T-helper 2 cell treated with Interferon-gamma antibody and Interleukin-4, amounts not matched to agents 5 μg/mL and 100 μg/mL, for 36 hours (primary cell): ENCODE measurements around the gene EMID1.
A peak's percentile ranks its signal among the peaks of the same experiment; 100 is the strongest.
"Not testable (repeated sequence)": the region's sequence is repeated elsewhere in the genome, so short reads cannot be mapped to it uniquely, and the experiment has no call there.

ENCODE experiments used
- DNase-seq: peaks from one replicate; pipeline ENCODE4 v3.0.0; 2021; ENCODE audit warnings: low spot score
- H3K27ac Mint-ChIP-seq: one replicate; pipeline ENCODE4 v1.8.0; 2021; ENCODE audit warnings: mild to moderate bottlenecking, mixed read lengths
- H3K27me3 Mint-ChIP-seq: one replicate; pipeline ENCODE4 v1.8.0; 2021; ENCODE audit warnings: low read depth, mixed read lengths
- H3K36me3 Mint-ChIP-seq: one replicate; pipeline ENCODE4 v1.8.0; 2021; ENCODE audit warnings: low read depth, mixed read lengths
- H3K4me1 Mint-ChIP-seq: one replicate; pipeline ENCODE4 v1.8.0; 2021; ENCODE audit warnings: low read depth, mixed read lengths
- H3K4me3 Mint-ChIP-seq: one replicate; pipeline ENCODE4 v1.8.0; 2022; ENCODE audit warnings: mild to moderate bottlenecking, moderate library complexity, mixed read lengths
- H3K9me3 Mint-ChIP-seq: one replicate; pipeline ENCODE4 v1.8.0; 2021; ENCODE audit warnings: mixed read lengths

Gene EMID1

GRCh38 chr22:29224121-29224858 lies 18.6 kb downstream of the EMID1 start:
- H3K36me3 Mint-ChIP-seq, result no peaks in the 10 kb centered on the region
- no peak for DNase-seq
- no peaks in the 10 kb centered on the region for H3K27me3 Mint-ChIP-seq
- no peak overlapping the region for H3K27ac Mint-ChIP-seq
- H3K4me1 Mint-ChIP-seq, result no peaks in the 10 kb centered on the region
- H3K4me3 Mint-ChIP-seq, result no peak overlapping the region
- no peaks in the 10 kb centered on the region for H3K9me3 Mint-ChIP-seq

- no peak overlapping the region for H3K4me3 Mint-ChIP-seq
- no peaks in the 10 kb centered on the region for H3K36me3 Mint-ChIP-seq
- no peaks in the 10 kb centered on the region for H3K9me3 Mint-ChIP-seq
- no peak overlapping the region for H3K27ac Mint-ChIP-seq
- DNase-seq, result no peak
- no peaks in the 10 kb centered on the region for H3K4me1 Mint-ChIP-seq
- H3K27me3 Mint-ChIP-seq, result no peaks in the 10 kb centered on the region
These were observed 19.2 kb downstream of the EMID1 start for GRCh38 chr22:29224859-29225410.

DNA sequence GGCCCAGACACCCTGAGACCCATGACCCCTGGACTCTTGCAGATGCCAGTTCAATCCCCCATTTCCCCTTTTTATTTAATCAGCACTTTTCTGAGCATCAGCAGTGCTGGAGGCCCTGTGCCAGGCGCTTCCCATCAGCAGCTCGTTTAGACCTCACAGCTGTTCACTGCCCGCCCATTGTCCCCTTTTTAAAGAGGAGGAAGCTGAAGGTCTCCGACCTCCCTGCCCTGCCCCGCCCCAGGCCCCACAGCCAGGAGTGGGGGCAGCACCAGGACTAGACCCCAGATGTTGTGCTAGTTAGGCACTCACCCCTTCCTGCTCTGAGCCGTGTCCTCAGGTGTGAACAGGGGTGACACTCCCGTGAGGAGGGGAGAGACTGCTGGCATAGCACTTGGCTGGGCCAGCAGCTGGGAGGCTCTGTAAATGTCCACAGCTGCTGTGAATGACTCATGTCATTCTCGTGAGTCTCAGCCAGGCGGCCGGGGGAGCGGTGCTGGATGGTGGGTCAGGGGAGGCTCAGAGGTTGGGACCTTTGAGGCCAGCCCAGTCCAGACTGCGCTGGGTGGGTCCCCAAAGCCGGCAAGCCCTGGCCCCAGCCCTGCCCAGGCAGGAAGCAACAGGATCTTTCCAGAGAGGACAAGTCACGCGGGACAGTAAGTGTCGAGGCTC lies 19.9 kb downstream of the EMID1 start:
- Mint-ChIP-seq H3K4me1 (no peaks in the 10 kb centered on the region), H3K36me3 (no peaks in the 10 kb centered on the region), H3K4me3 (no peak overlapping the region), H3K27me3 (no peaks in the 10 kb centered on the region), H3K27ac (no peak overlapping the region), H3K9me3 (no peaks in the 10 kb centered on the region)
- no peak for DNase-seq

DNA sequence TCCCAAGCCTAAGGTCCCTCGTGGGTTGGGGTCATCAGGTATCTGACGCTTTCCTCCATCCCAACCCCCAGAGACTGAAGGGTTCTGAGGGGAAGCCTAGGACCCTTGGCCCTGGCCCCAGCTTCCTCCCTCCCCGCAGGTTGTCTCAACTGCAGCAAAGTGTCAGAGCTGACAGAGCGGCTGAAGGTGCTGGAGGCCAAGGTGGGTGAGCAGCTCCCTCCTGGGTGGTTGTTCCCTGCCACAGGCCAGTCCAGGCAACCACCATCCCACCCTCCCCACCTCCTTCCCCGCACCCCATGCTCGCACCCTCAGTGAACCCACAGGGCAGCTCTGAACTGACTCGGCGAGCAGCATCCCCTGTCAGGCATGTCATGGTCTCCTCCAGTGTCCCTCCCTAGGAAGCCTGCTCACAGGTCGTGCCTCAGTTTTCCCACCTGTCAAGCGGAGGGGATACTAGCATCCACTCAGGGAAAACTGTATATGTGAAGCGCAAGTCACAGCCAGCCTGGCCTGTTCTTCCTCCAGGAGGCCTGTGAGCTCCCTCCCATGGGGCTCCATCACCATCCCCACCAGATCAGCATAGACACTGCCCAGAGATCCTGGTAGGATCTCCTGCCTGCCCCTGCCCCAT lies 20.8 kb downstream of the EMID1 start:
- DNase-seq, result no peak
- no peaks in the 10 kb centered on the region for H3K4me1 Mint-ChIP-seq
- no peaks in the 10 kb centered on the region for H3K9me3 Mint-ChIP-seq
- no peaks in the 10 kb centered on the region for H3K27me3 Mint-ChIP-seq
- no peak overlapping the region for H3K27ac Mint-ChIP-seq
- no peaks in the 10 kb centered on the region for H3K36me3 Mint-ChIP-seq
- no peak overlapping the region for H3K4me3 Mint-ChIP-seq

DNA sequence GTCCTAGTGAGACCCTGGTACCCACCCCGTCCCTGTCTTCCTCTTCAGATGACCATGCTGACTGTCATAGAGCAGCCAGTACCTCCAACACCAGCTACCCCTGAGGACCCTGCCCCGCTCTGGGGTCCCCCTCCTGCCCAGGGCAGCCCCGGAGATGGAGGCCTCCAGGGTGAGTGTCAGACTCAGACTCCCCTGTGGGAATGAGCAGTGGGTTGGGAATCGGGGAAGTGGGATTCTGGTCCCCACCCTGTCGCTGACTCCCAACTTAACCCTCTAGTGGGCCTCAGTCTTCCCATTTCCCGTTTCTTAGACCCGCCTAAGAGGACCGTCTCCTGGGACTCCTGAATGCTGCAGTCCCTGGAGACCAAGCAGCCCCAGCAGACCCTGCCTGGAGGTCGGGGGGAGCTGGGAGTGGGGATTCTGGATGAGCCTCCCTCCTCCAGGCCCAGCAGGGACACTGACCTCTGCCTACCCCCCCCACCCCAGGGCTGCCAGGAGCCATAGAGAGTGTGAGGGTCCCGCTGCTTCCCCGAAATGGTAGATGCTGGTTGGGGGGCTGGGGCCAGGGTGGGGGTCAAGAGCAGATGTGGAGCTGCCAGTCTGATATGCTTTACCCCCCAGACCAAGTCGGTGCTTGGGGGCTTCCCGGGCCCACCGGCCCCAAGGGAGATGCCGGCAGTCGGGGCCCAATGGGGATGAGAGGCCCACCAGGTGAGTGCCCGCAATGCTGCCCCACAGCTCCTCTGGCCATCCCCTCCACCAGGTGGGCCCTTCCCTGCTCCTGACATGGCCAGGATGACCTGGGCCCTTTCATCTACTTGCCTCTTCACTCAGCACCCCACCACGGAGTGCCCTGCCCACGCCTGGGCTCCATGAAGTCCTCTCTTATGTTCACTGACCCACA lies 25.5 kb downstream of the EMID1 start:
- Mint-ChIP-seq H3K27me3 (no peaks in the 10 kb centered on the region), H3K4me1 (no peaks in the 10 kb centered on the region), H3K27ac (no peak overlapping the region), H3K9me3 (peaks cover 4% of the 10 kb centered on the region), H3K4me3 (no peak overlapping the region), H3K36me3 (no peaks in the 10 kb centered on the region)
- no peak for DNase-seq

DNA sequence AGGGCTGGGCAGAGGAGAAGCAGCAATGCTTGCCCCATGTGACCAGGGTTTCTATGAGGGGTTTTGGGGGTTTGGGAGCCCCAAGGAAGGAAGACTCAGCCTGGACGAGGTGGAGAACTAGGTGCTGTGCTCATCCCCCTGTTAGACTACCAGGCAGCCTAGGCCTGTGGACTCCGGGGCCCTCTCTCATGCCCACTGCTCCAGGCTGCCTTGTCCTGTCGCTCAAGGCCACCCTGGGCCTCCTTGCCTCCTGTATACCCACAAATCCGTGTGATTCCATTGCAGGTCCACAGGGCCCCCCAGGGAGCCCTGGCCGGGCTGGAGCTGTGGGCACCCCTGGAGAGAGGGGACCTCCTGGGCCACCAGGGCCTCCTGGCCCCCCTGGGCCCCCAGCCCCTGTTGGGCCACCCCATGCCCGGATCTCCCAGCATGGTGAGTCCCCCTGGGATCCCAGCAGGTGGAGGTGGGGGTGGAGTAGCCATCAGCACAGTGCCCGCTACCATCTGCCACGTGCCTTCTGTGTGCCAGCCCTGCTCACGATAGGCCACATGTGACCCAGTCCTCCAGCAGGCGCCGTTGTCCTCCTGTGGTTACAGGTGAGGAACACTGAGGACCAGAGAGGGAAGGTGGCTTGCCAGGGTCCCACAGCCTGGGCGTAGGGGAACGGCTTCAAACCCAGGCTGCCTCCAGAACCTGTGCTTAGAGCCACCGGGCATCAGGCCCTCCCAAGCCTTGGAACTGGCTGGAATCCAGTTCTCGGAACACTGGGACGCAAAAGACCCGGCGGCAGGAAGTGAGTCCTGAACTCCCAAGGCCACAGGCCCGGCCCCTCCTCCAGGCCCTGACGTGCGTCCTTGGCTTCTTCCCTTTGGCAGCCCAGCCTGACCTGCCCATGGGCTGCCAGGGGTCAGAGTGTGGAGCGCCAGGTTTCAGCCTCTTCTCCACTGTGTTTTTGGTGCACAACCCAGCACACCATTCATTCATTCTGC lies 26.6 kb downstream of the EMID1 start:
- DNase-seq, result no peak
- Mint-ChIP-seq H3K27me3 (no peaks in the 10 kb centered on the region), H3K9me3 (peaks cover 4% of the 10 kb centered on the region), H3K27ac (no peak overlapping the region), H3K36me3 (no peaks in the 10 kb centered on the region), H3K4me1 (no peaks in the 10 kb centered on the region), H3K4me3 (no peak overlapping the region)

GRCh38 chr22:29233277-29233877 lies 27.7 kb downstream of the EMID1 start:
- H3K27ac Mint-ChIP-seq, result no peak overlapping the region
- H3K36me3 Mint-ChIP-seq, result no peaks in the 10 kb centered on the region
- H3K9me3 Mint-ChIP-seq, result peaks cover 4% of the 10 kb centered on the region
- no peaks in the 10 kb centered on the region for H3K27me3 Mint-ChIP-seq
- H3K4me3 Mint-ChIP-seq, result no peak overlapping the region
- DNase-seq, result no peak
- H3K4me1 Mint-ChIP-seq, result no peaks in the 10 kb centered on the region

GRCh38 chr22:29240481-29240880 lies 34.8 kb downstream of the EMID1 start:
- H3K27ac Mint-ChIP-seq, H3K36me3 Mint-ChIP-seq, H3K4me1 Mint-ChIP-seq, DNase-seq, H3K4me3 Mint-ChIP-seq: not testable (repeated sequence)
- Mint-ChIP-seq H3K27me3 (peaks cover 34% of the 10 kb centered on the region), H3K9me3 (peaks cover 22% of the 10 kb centered on the region)

DNA sequence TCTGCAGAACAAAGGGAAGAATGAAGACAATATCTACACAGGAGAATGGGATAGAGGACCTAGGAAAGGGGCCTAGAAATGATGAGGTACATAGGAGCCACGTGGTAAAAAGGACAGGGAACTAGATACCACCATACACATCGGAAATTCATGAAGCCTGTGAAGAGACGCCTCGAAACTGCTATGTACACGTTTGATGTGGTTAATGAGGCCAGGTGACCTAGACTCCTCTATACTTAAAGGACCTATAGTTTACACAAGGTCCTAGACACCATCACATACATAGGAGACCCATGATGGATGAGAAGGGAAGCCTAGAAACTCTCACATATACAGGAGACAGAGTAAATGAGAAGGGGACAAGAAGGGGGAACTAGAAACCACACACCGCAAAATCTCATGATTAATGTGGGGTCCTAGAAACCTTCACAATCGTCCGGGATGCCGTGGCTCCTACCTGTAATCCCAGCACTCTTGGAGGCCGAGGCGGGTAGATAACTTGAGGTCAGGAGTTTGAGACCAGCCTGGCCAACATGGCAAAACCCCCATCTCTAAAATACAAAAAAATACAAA lies 38.3 kb downstream of the EMID1 start:
- no peak for DNase-seq
- Mint-ChIP-seq H3K27ac (no peak overlapping the region), H3K4me1 (no peaks in the 10 kb centered on the region), H3K9me3 (peaks cover 22% of the 10 kb centered on the region), H3K36me3 (no peaks in the 10 kb centered on the region), H3K4me3 (no peak overlapping the region), H3K27me3 (peaks cover 30% of the 10 kb centered on the region)

DNA sequence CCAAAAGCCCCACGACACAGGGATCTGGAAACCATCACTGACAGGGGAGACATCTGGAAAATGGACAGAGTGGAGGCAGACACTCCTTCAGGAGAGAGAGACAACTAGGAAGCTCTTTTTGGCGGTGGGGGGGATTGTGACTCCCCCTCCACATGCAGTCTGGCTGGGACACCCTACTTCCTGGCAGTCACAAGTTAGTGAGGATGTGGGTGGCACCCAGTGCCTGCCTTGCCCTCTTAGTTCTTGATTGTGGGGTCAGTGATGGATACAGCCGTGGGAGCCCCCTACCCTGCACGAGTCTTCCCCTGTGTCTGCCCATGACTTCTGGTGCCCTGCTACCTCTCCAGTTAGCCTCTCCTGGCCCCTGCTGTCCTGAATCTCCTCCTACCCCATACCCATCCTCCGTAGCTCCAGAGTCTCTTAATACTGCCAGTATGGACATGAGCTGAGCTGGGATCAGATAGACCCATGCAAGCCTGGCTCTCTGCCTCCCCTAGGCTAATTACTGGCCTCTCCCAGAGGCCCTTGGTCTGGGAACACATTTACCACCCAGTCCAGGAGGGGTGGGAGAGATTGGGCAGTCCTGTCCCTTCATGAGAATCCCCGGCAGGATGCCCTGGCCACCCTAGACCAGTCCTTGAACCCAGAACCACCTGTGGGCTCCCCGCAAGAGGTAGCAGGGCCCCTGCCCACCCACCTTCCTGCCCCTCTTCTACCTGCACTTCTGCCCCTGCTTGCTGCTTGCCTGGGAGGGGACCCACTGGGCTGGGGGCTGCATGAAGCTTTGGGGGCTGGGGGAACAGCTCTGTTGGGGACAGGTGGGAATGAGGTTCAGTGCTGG lies 39.3 kb downstream of the EMID1 start:
- Mint-ChIP-seq H3K27ac (no peak overlapping the region), H3K4me1 (no peaks in the 10 kb centered on the region), H3K27me3 (peaks cover 28% of the 10 kb centered on the region), H3K36me3 (no peaks in the 10 kb centered on the region), H3K4me3 (no peak overlapping the region), H3K9me3 (peaks cover 22% of the 10 kb centered on the region)
- no peak for DNase-seq

DNA sequence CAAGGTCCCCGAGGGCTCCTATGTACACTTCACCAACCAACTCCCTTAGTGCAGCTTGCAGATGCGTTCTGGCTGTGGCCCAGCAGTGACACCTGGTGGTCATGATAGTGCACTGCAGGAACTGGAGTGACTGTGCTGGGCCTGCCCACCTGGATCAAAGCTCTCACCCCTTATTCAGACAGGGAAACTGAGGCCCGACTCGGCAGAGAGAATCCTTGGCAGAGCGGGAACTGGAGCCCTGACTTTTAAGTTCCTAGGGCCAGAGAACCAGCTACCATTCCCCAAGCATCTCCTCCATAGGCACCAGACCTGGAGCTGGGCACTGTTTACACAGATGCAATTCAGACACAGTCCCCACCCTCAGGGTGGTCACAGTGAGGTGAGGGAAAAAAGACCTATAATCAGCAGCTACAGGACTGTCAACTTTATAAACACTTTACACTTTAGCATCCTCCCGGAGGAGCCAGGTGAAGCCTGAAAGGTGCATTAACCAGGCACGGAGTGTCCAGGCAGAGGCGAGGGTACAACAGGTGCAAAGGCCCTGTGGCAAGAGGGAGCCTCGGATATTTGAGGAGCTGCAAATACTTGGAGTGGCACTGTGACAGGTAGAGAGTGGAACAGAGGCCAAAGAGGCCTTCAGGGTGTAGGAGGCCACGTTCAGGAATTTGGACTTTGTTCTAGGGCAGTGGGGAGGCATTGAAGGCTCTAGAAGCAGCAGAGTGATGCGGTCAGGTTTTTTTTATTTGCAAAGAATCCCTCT lies 40.1 kb downstream of the EMID1 start:
- Mint-ChIP-seq H3K9me3 (peaks cover 22% of the 10 kb centered on the region), H3K27me3 (peaks cover 25% of the 10 kb centered on the region), H3K36me3 (no peaks in the 10 kb centered on the region), H3K4me3 (no peak overlapping the region), H3K27ac (no peak overlapping the region), H3K4me1 (no peaks in the 10 kb centered on the region)
- peak; percentile 55 for DNase-seq
